ENCODE data around the gene RGS19. TPM values are rescaled to one million over a fixed set of nuclear protein-coding genes. Genes with fewer than 3 reads are reported as not detected.
A peak's percentile ranks its signal among the peaks of the same experiment; 100 is the strongest.

Gene RGS19
- total RNA-seq, 4 donors from 2014 or later, result 14.8 to 18.4 (median 16.2) TPM

- Histone ChIP-seq H3K27me3 (peaks cover 68% of the 10 kb centered on the region), H3K36me3 (no peaks in the 10 kb centered on the region), H3K9me3 (no peaks in the 10 kb centered on the region), H3K27ac (peak overlapping the region; percentile 47), H3K4me1 (peaks cover 44% of the 10 kb centered on the region), H3K4me3 (peak overlapping the region; percentile 43)
- TF ChIP-seq POLR2A (IDR thresholded peaks at IDR 0.05) (no peak), POLR2AphosphoS5 (IDR thresholded peaks at IDR 0.05) (no peak), EP300 (IDR thresholded peaks at IDR 0.05) (no peak), CTCF (IDR thresholded peaks at IDR 0.05) (no peak)
- DNase-seq (ENCODE audit: low spot score in 2 of 2), result no peak
- WGBS, result 80% methylated on average over 1 of the region's 23 CpGs
Observed at GRCh38 chr20:64050261-64051032, 28.9 kb downstream of the RGS19 start.

- peaks cover 71% of the 10 kb centered on the region for H3K27me3 ChIP-seq
- no peak for TF ChIP-seq POLR2A (IDR thresholded peaks at IDR 0.05)
- no peak for TF ChIP-seq CTCF (IDR thresholded peaks at IDR 0.05)
- TF ChIP-seq EP300 (IDR thresholded peaks at IDR 0.05), result no peak
- TF ChIP-seq POLR2AphosphoS5 (IDR thresholded peaks at IDR 0.05), result no peak
- H3K27ac ChIP-seq, result peak overlapping the region; percentile 47
- no peaks in the 10 kb centered on the region for H3K36me3 ChIP-seq
- WGBS, result 47% methylated on average over 3 of the region's 16 CpGs
- peak overlapping the region; percentile 43 for H3K4me3 ChIP-seq
- H3K4me1 ChIP-seq, result peaks cover 44% of the 10 kb centered on the region
- no peak for DNase-seq (ENCODE audit: low spot score in 2 of 2)
- H3K9me3 ChIP-seq, result no peaks in the 10 kb centered on the region
Observed at GRCh38 chr20:64049878-64050260, 29.4 kb downstream of the RGS19 start.

GRCh38 chr20:64049060-64049877 lies 30.0 kb downstream of the RGS19 start, which contains the start of gene SOX18:
SOX18 (minus strand) TSS chr20:64049639; CDS start chr20:64049516, 123 bp downstream.
- H3K27ac ChIP-seq, result peak within 1 kb of the TSS; percentile 47
- WGBS, result 0% methylated on average over 7 of the region's 111 CpGs

GRCh38 chr20:64048402-64049044 lies 30.8 kb downstream of the RGS19 start:
- TF ChIP-seq POLR2AphosphoS5 (IDR thresholded peaks at IDR 0.05), result no peak
- no peak for TF ChIP-seq EP300 (IDR thresholded peaks at IDR 0.05)
- no peak for DNase-seq (ENCODE audit: low spot score in 2 of 2)
- peaks cover 71% of the 10 kb centered on the region for H3K27me3 ChIP-seq
- peak overlapping the region; percentile 43 for H3K4me3 ChIP-seq
- no CpG with 5 or more reads among the region's 101 CpGs for WGBS
- no peaks in the 10 kb centered on the region for H3K36me3 ChIP-seq
- no peaks in the 10 kb centered on the region for H3K9me3 ChIP-seq
- no peak overlapping the region for H3K27ac ChIP-seq
- peaks cover 41% of the 10 kb centered on the region for H3K4me1 ChIP-seq

More at GRCh38 chr20:64049060-64049877, 30.0 kb downstream of the RGS19 start, which contains the start of gene SOX18:
- Histone ChIP-seq H3K4me1 (peaks cover 47% of the 10 kb centered on the region), H3K27me3 (peaks cover 71% of the 10 kb centered on the region), H3K9me3 (no peaks in the 10 kb centered on the region), H3K36me3 (no peaks in the 10 kb centered on the region), H3K4me3 (peak within 1 kb of the TSS; percentile 43)
- no peak for DNase-seq (ENCODE audit: low spot score in 2 of 2)
- TF ChIP-seq POLR2A (IDR thresholded peaks at IDR 0.05) (no peak), CTCF (IDR thresholded peaks at IDR 0.05) (no peak), EP300 (IDR thresholded peaks at IDR 0.05) (no peak), POLR2AphosphoS5 (IDR thresholded peaks at IDR 0.05) (no peak)

GRCh38 chr20:64047968-64048401 lies 31.3 kb downstream of the RGS19 start:
- no peaks in the 10 kb centered on the region for H3K36me3 ChIP-seq
- H3K27ac ChIP-seq, result no peak overlapping the region
- no peak for DNase-seq (ENCODE audit: low spot score in 2 of 2)
- H3K4me3 ChIP-seq, result peak overlapping the region; percentile 43
- 63% methylated on average over 2 of the region's 49 CpGs for WGBS
- no peak for TF ChIP-seq POLR2AphosphoS5 (IDR thresholded peaks at IDR 0.05)
- TF ChIP-seq EP300 (IDR thresholded peaks at IDR 0.05), result no peak
- TF ChIP-seq POLR2A (IDR thresholded peaks at IDR 0.05), result no peak
- TF ChIP-seq CTCF (IDR thresholded peaks at IDR 0.05), result no peak
- H3K9me3 ChIP-seq, result no peaks in the 10 kb centered on the region
- H3K27me3 ChIP-seq, result peaks cover 71% of the 10 kb centered on the region
- peaks cover 36% of the 10 kb centered on the region for H3K4me1 ChIP-seq
